NCI-H2107 treated with DMSO at 0.1 percent for 48 hours (cell line): ENCODE data around the gene MAP2K3.

Experiments
- DNase-seq: peaks from one replicate; lab custom pipeline; 2025; ENCODE audit not compliant: unreplicated experiment; lab: John Stamatoyannopoulos, UW

Gene MAP2K3

DNA sequence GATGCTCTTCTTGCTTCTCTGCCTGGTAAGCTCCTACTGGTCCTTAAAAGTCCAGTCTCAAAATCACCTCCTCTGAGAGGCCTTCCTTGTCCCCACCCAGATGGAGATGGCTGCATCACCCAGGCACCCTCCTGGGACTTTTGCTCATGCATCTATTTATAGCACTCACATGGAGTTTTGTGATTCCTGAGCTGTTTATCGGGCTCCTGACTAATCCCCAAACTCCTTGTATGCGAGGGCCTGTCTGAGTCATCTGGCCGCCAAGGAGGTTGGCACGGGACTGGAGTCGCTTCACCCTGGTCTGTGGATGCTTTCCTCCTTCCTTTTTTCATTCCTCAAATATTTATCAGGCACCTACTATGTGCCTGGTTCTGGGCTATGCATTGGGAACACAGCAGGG lies 2.3 kb upstream of the MAP2K3 start:
- no peak for DNase-seq

DNA sequence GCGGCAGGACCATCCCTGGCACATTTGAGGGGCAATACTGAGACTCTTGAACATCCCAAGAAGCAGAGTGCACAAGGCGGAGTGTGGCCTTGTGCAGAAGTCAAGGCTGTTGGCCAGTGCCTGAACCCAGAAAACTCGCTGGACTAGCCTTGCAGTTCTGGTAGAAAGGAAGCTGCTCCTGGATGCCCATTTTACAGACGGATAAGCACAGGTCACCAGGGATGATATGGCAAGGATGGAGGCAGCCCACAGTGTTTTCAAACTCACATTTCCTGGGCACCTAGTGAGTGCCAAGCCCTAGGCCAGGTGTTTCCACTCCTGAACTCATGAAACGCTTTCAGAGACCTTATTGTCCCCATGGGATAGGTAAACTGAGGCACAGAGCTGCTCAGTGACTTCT lies 1.7 kb upstream of the MAP2K3 start:
- DNase-seq: no peak

DNA sequence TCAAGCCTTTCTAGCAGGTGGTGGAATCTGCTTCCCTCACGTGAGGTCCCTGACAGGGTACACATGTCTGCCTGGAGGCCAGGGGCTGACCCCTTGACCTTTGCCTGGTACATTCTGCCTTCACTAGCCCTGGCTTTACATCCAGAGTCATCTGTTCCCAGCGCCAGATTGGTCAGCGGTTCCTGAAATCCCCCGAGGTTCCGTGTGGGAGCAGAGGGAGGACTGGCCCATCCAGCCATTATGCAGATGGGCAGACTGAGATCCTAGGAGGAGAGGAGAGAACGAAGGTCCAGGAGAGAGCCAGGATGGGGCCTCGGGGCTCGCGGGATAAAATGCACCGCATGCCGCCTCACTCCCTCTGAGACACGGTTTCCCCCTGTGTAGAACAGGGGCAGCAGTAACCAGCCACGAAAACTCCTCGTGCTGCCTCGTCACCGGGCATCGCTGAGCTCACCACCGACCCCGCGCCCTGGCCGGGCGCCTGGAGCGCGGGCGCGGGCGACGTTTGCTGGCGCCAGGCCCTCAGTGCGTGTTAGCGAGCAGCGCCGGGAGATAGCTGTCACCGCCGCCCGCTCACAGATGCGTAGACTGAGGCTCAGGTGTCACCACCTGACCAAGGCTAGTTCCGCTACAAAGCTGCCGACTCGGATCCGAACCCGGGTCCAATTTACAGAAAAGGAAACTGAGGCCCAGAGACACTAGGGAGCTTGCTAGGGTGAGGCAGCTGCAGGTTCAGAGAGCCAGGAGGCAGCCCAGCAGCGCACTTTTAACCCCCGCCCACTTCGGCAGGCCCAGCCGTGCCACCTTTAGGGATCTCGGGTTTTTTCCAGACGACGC lies 811 bp upstream of the MAP2K3 start:
- no peak for DNase-seq

DNA sequence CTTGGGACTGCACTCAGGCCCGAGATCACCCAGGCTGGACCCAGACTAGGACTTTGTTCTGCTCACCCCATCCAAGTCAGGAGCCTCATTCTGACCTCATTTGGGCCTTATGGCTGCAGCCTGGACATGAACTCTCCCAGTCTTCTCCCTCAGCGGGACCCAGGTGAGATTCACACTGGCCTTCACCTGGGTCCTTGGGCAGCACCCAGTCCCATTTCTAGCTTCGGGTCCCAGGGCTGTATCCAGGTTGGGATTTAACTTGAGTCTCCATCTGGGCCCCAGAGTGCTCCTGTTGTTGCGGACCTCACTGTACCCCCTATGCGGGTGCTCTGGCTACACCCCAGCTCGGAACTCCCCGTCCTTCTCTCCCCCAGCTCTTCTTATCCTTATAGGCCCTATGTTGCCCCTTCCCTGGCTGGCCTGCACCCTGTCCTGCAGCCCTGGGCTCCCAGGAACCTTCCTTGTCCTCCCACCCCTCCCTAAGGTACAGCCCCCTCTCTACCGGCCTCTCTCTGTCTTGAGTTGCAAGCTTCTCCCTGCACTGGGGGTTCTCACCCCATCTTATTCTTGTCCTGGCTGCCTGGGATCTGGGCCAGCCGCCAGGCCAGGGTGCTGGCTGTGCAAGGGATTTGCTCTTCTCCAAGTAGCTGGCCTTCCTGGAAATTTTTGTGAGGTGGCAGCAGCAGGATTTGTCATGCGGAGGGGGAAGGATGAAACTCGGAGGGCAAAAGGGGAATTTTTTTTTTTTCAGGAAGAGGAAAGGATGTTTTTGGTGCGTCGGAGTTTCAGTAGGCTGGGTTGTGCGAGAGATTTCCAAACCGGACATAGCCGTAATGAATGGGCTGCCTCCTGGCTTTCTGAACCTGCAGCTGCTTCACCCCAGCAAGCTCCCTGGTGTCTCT lies 904 bp downstream of the MAP2K3 start:
- no peak for DNase-seq

DNA sequence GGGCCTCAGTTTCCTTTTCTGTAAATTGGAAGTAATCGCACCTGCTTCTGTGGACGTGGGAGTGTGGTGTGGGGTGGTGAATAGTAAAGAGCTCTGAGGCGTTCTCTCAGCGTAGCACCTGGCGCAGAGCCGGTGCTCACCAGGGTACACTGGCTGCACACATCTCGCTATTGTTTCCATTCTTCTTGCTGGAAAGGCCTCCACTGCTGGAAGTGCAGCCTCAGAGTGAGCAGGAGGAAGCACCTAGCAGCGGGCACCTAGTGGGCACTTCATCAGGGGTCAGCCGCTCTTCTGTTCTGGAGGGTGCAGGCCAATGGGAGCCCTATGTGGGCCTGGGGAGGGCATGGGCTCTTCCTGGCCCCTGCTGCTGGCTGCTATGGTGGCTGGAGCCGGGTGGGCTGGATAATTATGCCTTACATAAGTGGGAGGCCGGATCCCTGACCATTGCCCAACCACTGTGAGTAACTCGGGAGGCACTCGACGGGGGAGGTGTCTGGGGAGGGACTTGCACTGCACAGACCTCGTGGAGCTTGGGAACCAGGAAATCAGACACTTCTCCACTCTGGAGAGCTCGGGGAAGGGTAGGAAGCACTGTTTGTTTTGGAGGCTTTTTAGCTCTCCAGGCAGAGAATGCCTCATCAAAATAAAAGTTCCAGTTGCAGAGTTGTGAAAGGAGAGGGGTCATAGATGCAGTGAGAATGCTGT lies 1.7 kb downstream of the MAP2K3 start:
- DNase-seq: peak; percentile 64

DNA sequence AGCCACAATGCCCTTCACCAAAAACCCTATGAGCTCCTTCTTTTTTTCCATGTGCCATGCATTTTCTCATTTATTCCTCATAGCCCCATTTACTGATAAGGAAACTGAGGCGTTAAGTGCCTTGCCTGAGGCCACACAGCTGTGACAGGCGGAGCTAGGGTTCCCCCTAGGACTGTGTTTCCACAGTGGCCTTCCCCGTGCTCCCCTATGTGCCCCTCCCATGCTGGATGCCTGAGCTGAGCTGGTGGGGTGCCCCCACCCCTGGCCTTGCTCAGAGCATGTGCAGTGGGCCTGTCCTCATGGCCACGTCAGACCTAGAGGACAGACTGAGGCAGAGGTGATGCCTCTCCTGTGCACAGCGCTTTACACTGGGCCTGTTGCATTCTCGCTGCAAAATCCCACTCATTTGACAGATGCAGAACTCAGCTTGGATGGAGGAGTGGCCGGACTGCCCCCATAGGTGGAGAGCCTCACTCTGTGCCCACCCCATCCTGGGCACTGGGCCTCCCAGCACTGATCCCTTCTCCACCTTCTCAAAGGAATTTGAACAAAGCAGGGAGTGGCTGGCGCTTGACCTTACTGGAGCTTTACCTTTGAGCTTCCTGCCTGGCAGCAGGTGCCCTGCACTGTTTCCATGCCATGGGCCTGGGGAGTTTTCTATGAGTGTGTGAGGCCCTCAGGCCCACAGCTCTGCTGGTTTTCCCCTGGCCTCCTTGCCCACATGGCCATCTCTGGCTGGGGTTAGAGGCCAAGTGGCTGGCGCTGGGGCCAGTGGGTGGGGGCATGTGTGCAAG lies 2.6 kb downstream of the MAP2K3 start:
- no peak for DNase-seq

DNA sequence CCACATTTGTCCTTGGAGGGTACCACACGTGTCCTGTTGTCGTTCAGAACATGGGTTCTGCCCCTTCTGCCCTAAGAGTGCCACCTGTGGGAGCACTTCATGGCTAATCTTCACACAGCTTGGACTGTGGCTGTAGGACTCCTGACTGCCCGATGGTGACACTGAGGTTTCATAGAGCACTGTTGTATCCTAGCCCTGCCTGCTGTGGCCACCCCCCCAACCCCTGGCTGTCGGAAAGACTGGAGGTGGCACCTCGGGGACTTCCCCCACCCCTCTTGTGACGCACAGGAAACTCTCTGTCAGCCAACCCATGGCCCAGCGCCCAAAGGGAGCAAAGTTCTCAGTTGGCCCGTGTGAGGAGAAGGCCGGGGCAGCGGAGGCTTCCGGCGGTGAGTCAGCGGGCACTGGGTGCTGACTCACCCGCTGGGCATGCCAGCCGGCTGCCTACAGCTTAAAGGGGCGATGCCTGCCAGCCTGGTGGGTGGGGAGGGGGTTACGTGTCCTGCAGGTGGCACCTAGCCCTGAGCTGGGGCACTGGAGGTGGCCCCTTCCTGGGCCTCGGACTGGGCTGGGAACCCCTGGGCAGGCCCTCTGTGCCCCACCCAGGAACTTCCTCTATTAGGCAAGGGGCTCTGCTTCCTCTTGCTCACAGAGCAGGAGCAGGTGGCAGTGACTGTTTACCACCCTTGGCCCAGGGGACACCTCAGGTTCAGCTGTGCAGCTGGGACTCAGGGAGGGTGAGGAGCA lies 3.4 kb downstream of the MAP2K3 start:
- no peak for DNase-seq

DNA sequence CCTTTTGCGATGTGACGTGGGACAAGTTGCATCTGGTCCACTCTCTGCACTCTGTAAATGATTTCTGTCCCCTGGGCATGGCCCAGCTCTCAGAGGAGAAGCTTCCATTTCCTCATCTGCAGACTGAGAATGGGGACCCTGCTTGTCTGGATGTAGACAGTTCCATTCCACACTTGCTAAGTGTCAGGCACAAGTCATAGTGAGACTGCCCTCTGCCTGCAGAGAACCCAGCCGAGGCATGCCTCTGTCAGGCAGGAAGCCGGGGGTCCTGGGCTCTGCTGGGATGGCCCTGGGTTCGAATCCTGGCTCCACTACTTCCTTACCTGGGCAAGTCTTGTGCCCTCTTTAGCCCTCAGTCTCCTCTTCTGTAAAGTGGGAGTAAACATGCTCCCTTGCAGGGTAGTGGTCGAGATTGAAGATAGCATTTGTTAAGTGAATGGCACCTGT lies 4.1 kb downstream of the MAP2K3 start:
- no peak for DNase-seq

DNA sequence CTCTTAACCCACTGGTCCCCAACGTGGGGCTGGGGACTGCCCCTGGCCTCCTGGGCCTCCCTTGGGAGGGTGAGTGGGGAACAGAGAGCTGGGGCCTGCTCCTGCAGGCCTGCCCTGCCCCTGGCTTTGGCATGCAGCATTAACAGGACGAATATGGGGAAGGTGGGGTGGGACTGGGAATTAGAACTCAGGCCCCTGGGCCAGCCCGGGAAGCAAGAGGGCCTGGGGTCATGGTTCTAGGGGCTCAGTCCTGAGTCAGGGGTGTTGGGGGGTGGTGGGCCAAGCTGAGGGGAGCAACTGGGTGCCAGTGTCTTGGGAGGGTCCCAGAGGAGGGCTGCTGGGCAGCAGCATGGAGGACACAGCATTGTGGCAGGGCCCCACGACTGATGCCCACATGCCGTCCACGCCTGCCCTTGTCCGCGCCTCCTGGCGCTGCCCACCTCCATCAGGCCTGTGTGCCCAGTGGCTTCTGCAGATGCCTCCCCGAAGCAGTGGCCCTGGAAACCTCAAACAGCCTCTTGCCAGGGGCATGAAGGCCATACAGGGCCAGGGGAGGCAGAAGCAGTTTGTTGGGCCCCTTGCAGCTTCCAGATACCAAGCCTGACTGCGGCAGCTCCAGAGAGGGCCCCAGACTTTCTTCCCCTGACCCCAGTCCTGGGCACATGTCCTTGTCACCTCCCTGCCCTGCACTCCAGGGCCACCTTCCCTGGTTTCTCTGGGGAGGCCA lies 4.8 kb downstream of the MAP2K3 start:
- no peak for DNase-seq

DNA sequence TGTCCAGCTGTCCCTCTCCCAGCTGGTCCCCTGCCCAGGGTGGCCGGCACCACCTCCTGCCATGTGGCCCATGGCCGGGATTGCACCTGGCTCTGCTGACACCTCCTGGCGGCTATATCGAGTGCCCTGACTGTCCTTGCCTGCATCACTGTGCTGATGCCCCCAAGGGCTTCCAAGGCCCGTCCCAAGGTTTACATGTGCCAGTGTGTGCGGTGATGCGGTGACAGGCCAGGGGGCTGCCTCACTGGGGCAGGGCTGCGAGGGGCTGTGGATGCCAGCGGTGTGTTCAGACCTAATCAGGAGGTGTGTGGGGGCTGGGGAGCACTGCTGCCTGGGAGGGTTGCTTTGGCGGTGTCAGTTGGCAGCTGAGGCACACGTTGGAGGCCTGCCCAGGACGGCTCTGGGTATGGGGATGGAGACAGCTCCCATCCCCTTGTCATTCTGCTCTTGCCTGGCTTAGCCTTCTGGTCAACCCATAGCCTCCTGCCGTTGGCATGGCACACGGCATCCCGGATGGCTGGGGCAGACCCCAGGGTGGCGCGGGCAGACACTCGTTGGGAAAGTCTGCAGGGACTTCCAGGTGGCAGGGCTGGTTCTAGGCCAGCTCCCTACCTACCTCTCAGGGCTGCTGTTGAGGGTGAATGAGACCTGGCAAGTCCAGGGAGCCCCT lies 5.5 kb downstream of the MAP2K3 start:
- DNase-seq: no peak

DNA sequence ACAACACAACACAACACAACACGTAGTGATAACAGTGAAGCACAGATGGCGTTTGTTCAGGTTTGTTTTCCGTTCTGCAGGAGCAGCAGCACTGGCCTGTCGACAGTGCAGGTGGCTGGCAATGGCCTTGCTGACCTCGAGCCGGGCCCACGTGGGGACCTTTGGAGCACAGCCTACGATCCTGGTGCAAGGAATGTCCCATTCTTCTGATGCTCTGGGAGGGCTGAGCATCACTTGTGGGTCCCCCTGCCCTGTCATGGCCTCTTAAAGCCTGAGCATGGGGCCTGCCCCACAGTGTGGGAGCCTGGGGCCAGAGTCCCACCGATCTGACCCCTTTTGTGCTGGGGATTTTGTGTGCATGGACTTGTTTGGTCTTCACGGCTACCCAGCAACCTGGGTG lies 6.8 kb downstream of the MAP2K3 start:
- DNase-seq: no peak

DNA sequence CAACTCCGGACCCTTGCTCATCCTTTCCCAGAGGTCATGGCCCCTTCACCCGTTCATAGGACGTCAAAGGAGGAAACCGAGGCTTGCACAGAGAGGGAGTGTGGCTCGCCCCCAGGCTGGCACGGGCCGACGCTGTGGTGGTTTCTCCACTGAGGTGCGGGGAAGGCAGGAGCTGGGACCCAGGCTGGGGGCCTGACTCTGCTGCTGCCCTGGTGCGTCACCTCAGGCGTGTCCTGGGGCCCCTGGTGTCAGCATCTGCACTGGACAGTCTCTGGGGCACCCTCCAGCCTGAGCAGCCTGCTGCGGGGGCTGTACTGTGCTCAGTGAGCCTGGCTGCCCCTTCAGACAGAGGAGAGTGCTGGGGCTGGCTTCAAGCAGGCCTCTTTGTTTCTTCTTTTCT lies 7.4 kb downstream of the MAP2K3 start:
- no peak for DNase-seq

DNA sequence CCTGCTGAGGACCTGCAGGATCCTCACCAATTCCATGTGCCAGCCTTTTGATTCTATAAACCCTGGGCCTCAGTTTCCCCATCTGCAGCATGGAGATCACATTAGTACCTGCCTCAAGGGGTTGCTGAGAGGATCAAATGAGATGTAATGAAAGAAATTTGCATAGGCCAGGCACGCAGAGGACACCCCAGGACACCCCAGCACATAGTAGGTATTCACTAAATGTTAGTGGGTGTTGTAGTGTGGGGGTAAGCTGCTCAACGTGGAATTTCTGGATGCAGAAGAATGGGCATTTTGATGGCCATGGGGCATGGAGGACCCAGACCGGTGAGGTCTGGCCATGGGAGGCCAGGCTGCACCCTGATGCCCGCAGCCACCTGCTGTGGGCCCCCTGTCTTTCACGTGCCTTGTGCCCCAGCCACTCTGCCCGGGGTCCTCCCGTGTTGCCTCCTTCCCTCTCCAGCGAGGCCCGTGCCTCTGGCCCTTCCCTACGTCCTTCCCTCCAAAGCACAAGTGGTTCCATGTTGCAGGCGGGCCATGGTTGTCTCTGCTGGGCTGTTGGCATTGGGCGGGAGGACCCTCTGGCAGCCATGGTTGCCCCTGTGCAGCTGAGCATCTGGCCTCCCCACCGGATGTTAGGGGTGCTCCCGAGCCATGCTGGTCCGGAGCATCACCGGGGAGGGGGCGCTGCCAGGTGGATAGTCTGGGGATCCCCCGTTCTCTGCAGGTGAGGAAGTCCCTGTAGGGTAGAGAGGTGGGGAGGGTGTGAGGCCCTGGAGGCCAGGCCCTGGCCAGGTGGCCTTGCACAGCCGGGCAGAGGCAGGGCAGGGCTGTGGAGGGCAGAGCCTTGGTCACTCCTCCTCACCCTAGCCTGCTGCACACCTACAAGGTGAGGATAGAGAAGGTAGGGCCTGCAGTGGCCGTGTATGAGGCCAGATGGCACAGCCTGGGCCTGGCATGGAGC lies 8.6 kb downstream of the MAP2K3 start:
- no peak for DNase-seq

DNA sequence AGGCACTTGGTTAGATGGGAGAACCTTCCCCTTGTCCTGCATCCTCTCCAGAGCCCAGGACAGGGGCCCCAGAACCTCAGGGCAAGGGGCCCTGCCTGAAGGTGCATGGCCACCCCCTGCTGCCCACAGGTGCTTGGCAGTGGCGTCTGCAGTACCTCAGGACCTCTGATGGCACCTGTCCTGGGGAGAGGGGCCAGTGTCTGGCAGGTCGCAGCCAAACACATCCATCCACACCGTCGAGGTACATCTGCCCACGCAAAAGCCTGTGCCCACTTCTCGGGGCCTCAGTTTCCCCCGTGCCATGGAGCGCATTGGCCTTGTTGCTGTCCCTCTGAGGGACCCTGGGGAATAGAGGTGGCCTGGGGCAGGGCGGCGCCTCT lies 9.3 kb downstream of the MAP2K3 start:
- no peak for DNase-seq

DNA sequence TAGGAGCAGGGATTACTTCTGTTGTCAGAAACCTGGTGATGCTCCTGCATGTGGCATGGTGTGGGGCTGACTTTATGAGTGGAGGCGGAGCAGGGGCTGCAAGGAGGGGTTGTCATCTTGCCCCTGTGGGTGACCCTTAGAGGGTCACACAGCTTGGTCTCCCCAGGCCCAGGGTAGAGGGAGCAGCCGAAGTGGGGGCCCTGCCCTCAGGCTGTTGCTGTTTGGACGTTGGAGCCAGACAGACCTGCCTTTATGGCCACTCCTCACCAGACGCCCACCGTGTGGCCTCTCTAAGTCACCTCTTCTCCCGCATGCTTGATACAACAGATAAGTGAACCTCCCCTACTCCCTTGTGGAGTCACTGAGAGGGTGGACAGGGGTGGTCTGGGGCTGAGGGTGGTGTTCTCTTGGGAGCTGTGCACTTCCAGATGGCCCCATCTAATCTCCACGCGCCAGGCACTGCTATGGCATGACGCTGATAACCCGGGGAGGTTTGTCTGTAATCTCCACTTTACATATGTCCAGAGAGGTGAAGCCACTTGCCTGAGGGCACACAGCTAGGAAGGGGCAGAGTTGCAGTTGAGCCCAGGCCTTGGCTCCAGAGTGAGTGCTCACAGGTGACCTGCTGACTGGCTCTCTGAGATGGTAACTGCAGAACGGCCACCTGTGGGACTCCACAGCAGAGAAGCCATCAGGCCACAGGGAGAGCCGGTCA lies 10.0 kb downstream of the MAP2K3 start:
- DNase-seq: no peak

DNA sequence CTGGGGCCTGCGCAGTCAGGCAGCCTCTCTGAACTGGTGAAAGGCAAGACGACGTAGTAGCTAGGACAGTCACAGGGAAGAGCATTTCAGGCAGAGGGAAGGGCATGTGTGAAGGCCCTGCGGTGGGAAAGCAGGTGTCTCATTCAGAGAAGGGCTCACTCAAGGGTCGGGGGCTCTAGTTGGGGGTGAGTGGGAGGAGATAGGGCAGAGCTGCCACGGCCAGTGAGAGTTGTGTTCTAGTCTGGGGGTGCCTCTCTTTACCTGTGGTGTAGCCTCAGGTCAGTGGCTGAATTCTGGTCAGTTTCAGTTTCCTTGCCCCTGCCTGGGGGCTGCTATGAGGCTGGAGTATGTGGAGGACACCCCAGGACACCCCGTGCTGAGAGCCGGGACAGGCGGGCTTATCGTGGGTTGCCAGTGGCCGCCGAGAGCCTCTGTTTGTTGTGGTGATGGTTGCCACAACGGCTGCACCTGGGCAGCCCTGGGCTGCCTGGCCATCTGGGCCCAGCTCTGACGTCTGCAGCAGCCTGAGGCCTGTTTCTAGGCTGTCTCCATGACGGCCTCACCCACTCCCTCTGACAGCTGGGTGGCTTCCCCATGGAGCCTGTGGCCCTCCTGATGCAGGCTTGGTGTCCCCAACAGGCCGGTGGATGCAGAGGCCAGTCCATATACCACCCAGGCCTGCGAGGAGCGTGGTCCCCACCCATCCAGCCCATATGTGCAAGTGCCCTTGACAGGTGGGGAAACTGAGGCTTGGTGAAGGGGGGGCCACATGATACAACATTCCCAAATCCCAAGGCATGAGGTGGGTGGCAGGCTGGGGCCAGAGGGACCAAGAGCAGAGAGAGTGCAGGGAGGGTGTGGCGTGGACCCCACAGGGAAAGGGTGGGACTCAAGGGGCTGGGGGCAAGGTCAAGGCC lies 10.8 kb downstream of the MAP2K3 start:
- no peak for DNase-seq
